Neural progenitor cell (in vitro differentiated cells): ENCODE measurements around the gene CDH11. TPM values are rescaled to one million over a fixed set of nuclear protein-coding genes. Genes with fewer than 3 reads are reported as not detected.

Source experiments
- DNase-seq: peaks from one replicate; pipeline ENCODE4 v3.0.0-alpha.2; 2016; ENCODE audit warnings: low spot score
- H2AFZ ChIP-seq: fragments of 200-600 bp; sonication (generic); replicated peaks from 2 replicates; pipeline ENCODE4 v1.6.1; 2016; ENCODE audit warnings: antibody characterized with exemption
- H3F3A ChIP-seq: fragments of 200-600 bp; sonication (generic); 2 replicates; pipeline ENCODE4 v1.6.1; 2016; ENCODE audit warnings: antibody characterized with exemption, low read depth
- H3K27ac ChIP-seq: fragments of 200-600 bp; sonication (generic); 2 replicates; pipeline ENCODE4 v1.5.1; 2016; ENCODE audit warnings: mild to moderate bottlenecking
- H3K27me3 ChIP-seq: fragments of 200-600 bp; sonication (generic); 2 replicates; pipeline ENCODE4 v1.6.1; 2016; ENCODE audit warnings: mild to moderate bottlenecking, moderate library complexity
- H3K36me3 ChIP-seq: fragments of 200-600 bp; sonication (generic); 2 replicates; pipeline ENCODE4 v1.5.1; 2016
- H3K4me1 ChIP-seq: fragments of 200-600 bp; sonication (generic); 2 replicates; pipeline ENCODE4 v1.6.1; 2016; ENCODE audit warnings: mixed run types
- H3K4me2 ChIP-seq: fragments of 200-600 bp; sonication (generic); 2 replicates; pipeline ENCODE4 v1.6.1; 2016
- H3K4me3 ChIP-seq: fragments of 200-600 bp; sonication (generic); 2 replicates; pipeline ENCODE4 v1.5.1; 2016
- H3K79me2 ChIP-seq: fragments of 200-600 bp; sonication (generic); 2 replicates; pipeline ENCODE4 v1.6.1; 2016; ENCODE audit warnings: low read depth
- H3K9ac ChIP-seq: fragments of 200-600 bp; sonication (generic); 2 replicates; pipeline ENCODE4 v1.6.1; 2016
- H3K9me3 ChIP-seq: fragments of 200-600 bp; sonication (generic); 2 replicates; pipeline ENCODE4 v1.5.1; 2016; ENCODE audit warnings: low read depth
- H4K20me1 ChIP-seq: fragments of 200-600 bp; sonication (generic); 2 replicates; pipeline ENCODE4 v1.6.1; 2016; ENCODE audit warnings: low read depth
- H3K27ac Mint-ChIP-seq: 3 replicates; pipeline ENCODE4 v1.8.0; 2021; ENCODE audit warnings: mixed read lengths
- H3K27me3 Mint-ChIP-seq: 2 replicates; pipeline ENCODE4 v1.8.0; 2022; ENCODE audit warnings: low read depth, mild to moderate bottlenecking, inconsistent platforms, moderate library complexity, mixed read lengths; ENCODE audit not compliant: insufficient read depth
- H3K36me3 Mint-ChIP-seq: 3 replicates; pipeline ENCODE4 v1.8.0; 2021; ENCODE audit warnings: mixed read lengths
- H3K4me1 Mint-ChIP-seq: 3 replicates; pipeline ENCODE4 v1.8.0; 2021; ENCODE audit warnings: mixed read lengths
- H3K4me3 Mint-ChIP-seq: 3 replicates; pipeline ENCODE4 v1.8.0; 2021; ENCODE audit warnings: mild to moderate bottlenecking, moderate library complexity, mixed read lengths
- H3K9me3 Mint-ChIP-seq: 3 replicates; pipeline ENCODE4 v1.8.0; 2020; ENCODE audit warnings: mixed read lengths
- CTCF ChIP-seq: fragments of 200-600 bp; sonication (generic); IDR thresholded peaks from 2 replicates; pipeline ENCODE4 v1.5.1; 2017; ENCODE audit warnings: antibody characterized with exemption, mild to moderate bottlenecking
- EZH2 ChIP-seq: fragments of 200-600 bp; sonication (generic); IDR thresholded peaks from 2 replicates; pipeline ENCODE4 v1.6.1; 2017; ENCODE audit warnings: antibody characterized with exemption, mild to moderate bottlenecking, moderate library complexity
- EZH2phosphoT487 ChIP-seq: fragments of 200-600 bp; sonication (generic); IDR thresholded peaks from 2 replicates; pipeline ENCODE4 v1.6.1; 2017; ENCODE audit warnings: antibody characterized with exemption
- total RNA-seq: library from RNA; depleted of rRNA; stranded (reverse); fragments of >200 nt; gene quantifications from 2 replicates; pipeline ENCODE4 v1.2.3, GENCODE V29; 2015; ENCODE audit warnings: low replicate concordance

The CDH11 gene
- total RNA-seq, 1 donor from 2014 or later = 98.5 TPM

- Histone ChIP-seq H3K79me2 (no peaks in the 10 kb centered on the region), H3K4me2 (no peak overlapping the region), H3K27me3 (no peaks in the 10 kb centered on the region), H3K36me3 (no peaks in the 10 kb centered on the region), H3K9me3 (no peaks in the 10 kb centered on the region), H3K4me3 (no peak overlapping the region), H3K27ac (no peak overlapping the region), H2AFZ (no peak overlapping the region), H4K20me1 (no peaks in the 10 kb centered on the region), H3K4me1 (no peaks in the 10 kb centered on the region), H3F3A (no peaks in the 10 kb centered on the region), H3K9ac (no peak overlapping the region)
- Mint-ChIP-seq H3K27me3 (no peaks in the 10 kb centered on the region), H3K27ac (no peak overlapping the region), H3K4me3 (no peak overlapping the region), H3K36me3 (peaks cover 10% of the 10 kb centered on the region), H3K4me1 (no peaks in the 10 kb centered on the region), H3K9me3 (no peaks in the 10 kb centered on the region)
- TF ChIP-seq EZH2phosphoT487 (no peak), EZH2 (no peak), CTCF (no peak)
- no peak for DNase-seq
Measured at GRCh38 chr16:64952177-64952576, 169.7 kb downstream of the CDH11 start.

- Histone ChIP-seq H3K27ac (no peak overlapping the region), H2AFZ (no peak overlapping the region), H3F3A (no peaks in the 10 kb centered on the region), H3K9me3 (no peaks in the 10 kb centered on the region), H3K27me3 (no peaks in the 10 kb centered on the region), H3K79me2 (no peaks in the 10 kb centered on the region), H3K9ac (no peak overlapping the region), H3K4me1 (no peaks in the 10 kb centered on the region), H4K20me1 (no peaks in the 10 kb centered on the region), H3K36me3 (no peaks in the 10 kb centered on the region), H3K4me2 (no peak overlapping the region), H3K4me3 (no peak overlapping the region)
- Mint-ChIP-seq H3K4me1 (no peaks in the 10 kb centered on the region), H3K4me3 (no peak overlapping the region), H3K27ac (no peak overlapping the region), H3K9me3 (no peaks in the 10 kb centered on the region), H3K27me3 (no peaks in the 10 kb centered on the region), H3K36me3 (peaks cover 10% of the 10 kb centered on the region)
- DNase-seq = no peak
- no peak for TF ChIP-seq EZH2
- no peak for TF ChIP-seq EZH2phosphoT487
- TF ChIP-seq CTCF = no peak
Measured at GRCh38 chr16:64951193-64951592, 170.7 kb downstream of the CDH11 start.

DNA sequence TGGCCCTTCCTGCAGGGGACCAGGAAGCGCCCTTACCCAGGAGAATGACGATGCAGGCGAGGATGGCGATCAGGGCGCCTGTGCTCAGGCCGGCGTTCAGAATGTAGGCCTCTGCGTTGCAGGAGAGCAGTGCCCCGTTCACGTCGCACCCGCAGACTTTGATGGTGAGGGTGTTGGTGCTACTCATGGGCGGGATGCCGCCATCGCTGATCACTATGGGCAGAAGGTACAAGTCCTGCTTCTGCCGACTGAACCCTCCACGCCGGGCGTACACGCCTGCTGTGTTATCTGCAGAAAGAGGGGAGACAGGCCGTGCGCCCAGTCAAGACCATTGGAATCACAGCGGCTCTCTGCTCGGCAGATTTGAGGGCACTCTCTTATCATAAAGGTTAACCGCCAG, 171.1 kb downstream of the CDH11 start:
- Histone ChIP-seq H3K4me2 (no peak overlapping the region), H3K4me1 (no peaks in the 10 kb centered on the region), H4K20me1 (no peaks in the 10 kb centered on the region), H3K79me2 (no peaks in the 10 kb centered on the region), H3K27me3 (no peaks in the 10 kb centered on the region), H3K27ac (no peak overlapping the region), H3F3A (no peaks in the 10 kb centered on the region), H2AFZ (no peak overlapping the region), H3K9ac (no peak overlapping the region), H3K9me3 (no peaks in the 10 kb centered on the region), H3K4me3 (no peak overlapping the region), H3K36me3 (no peaks in the 10 kb centered on the region)
- H3K4me3 Mint-ChIP-seq = no peak overlapping the region
- no peaks in the 10 kb centered on the region for H3K27me3 Mint-ChIP-seq
- peaks cover 10% of the 10 kb centered on the region for H3K36me3 Mint-ChIP-seq
- no peak for TF ChIP-seq CTCF
- no peaks in the 10 kb centered on the region for H3K4me1 Mint-ChIP-seq
- no peak overlapping the region for H3K27ac Mint-ChIP-seq
- no peaks in the 10 kb centered on the region for H3K9me3 Mint-ChIP-seq
- DNase-seq = no peak

DNA sequence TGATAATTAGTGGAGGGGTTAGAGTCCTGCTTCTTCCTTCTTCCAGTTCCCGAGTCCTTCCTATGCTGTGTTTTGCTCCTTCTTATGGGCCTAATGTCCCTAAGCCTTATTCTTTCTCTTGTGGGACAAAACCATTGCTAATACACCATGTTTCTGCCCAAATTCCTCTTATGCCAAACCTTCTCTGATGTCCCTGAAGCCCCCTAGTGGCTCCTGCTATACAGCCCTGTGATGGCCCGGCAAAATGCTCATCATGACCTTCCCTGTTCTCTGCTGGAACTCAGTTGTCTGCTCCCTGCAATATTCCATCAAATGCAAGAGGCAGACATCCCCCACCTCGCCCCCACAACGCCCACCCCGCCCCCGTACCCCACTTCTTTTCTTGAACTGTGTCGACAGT, 171.6 kb downstream of the CDH11 start:
- DNase-seq = no peak
- Histone ChIP-seq H3K27me3 (no peaks in the 10 kb centered on the region), H3K4me2 (no peak overlapping the region), H3K9ac (no peak overlapping the region), H3F3A (no peaks in the 10 kb centered on the region), H3K79me2 (no peaks in the 10 kb centered on the region), H3K27ac (no peak overlapping the region), H3K4me1 (no peaks in the 10 kb centered on the region), H3K36me3 (no peaks in the 10 kb centered on the region), H4K20me1 (no peaks in the 10 kb centered on the region), H2AFZ (no peak overlapping the region), H3K9me3 (no peaks in the 10 kb centered on the region), H3K4me3 (no peak overlapping the region)
- Mint-ChIP-seq H3K4me3 (no peak overlapping the region), H3K27me3 (no peaks in the 10 kb centered on the region), H3K36me3 (peaks cover 10% of the 10 kb centered on the region), H3K4me1 (no peaks in the 10 kb centered on the region), H3K9me3 (no peaks in the 10 kb centered on the region), H3K27ac (no peak overlapping the region)
- TF ChIP-seq CTCF (peak; percentile 43), EZH2phosphoT487 (no peak)
